ENCODE data around the gene TMEM14C. TPM values are rescaled to one million over a fixed set of nuclear protein-coding genes. Genes with fewer than 3 reads are reported as not detected.
A peak's percentile ranks its signal among the peaks of the same experiment; 100 is the strongest.
"Not testable (repeated sequence)": the region's sequence is repeated elsewhere in the genome, so short reads cannot be mapped to it uniquely, and the experiment has no call there.

TMEM14C gene
- total RNA-seq, 2 donors from 2014 or later, result 123 to 133 TPM

DNA sequence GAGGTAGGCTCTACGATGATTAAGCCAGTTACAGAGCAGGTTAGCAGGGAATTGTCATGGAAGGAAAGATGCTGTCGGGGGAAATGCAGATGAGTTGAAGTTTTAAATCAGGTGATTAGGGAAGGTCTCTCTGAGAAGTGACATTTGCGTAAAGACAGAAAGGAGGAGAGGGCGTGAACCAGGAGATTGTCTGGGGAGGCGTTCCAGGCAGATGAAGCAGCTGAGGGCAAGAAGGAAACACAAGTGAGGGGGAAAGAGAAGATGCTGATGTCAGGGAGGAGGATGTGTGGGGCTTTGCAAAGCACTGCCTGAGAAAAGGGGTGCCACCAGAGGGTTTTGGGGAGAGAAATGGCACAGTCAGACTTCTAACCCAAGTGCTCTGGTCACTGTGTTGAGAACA, 22.2 kb downstream of the TMEM14C start:
- Histone ChIP-seq H3K27ac (no peak overlapping the region), H3K27me3 (no peaks in the 10 kb centered on the region), H3K9me3 (no peaks in the 10 kb centered on the region), H3K4me1 (peaks cover 0 to 22% of the 10 kb centered on the region in 2 donors), H3K36me3 (no peaks in the 10 kb centered on the region), H3K4me3 (no peak overlapping the region)
- TF ChIP-seq, protein P1, sequence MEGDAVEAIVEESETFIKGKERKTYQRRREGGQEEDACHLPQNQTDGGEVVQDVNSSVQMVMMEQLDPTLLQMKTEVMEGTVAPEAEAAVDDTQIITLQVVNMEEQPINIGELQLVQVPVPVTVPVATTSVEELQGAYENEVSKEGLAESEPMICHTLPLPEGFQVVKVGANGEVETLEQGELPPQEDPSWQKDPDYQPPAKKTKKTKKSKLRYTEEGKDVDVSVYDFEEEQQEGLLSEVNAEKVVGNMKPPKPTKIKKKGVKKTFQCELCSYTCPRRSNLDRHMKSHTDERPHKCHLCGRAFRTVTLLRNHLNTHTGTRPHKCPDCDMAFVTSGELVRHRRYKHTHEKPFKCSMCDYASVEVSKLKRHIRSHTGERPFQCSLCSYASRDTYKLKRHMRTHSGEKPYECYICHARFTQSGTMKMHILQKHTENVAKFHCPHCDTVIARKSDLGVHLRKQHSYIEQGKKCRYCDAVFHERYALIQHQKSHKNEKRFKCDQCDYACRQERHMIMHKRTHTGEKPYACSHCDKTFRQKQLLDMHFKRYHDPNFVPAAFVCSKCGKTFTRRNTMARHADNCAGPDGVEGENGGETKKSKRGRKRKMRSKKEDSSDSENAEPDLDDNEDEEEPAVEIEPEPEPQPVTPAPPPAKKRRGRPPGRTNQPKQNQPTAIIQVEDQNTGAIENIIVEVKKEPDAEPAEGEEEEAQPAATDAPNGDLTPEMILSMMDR (IDR thresholded peaks at IDR 0.05), result no peak
- no peak for DNase-seq (ENCODE audit: low spot score)

DNA sequence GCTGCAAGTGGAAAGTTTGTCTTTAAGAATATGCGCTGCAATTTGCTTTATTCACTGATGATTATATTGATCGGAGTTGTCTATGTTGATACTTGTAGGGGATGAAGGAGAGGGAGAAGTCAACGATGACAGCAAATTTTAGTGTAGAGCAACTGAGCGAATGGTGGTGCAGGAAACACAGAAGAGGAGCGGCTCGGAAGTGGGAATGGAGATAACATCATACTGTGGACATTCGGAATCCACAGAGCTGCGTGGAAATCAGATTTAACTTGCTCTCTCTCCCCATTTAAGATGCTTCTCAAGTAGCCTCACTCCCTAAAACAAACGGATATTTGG, 24.0 kb downstream of the TMEM14C start:
- no peak for DNase-seq (ENCODE audit: low spot score)
- TF ChIP-seq, protein P1 (IDR thresholded peaks at IDR 0.05), result no peak
- peak overlapping the region; percentile 84 to 85 for H3K27ac ChIP-seq
- H3K4me3 ChIP-seq, result peak overlapping the region; percentile 81 to 86
- H3K9me3 ChIP-seq, result no peaks in the 10 kb centered on the region
- H3K27me3 ChIP-seq, result no peaks in the 10 kb centered on the region
- peaks cover 0 to 36% of the 10 kb centered on the region in 2 donors for H3K4me1 ChIP-seq
- H3K36me3 ChIP-seq, result peaks cover 8% of the 10 kb centered on the region

DNA sequence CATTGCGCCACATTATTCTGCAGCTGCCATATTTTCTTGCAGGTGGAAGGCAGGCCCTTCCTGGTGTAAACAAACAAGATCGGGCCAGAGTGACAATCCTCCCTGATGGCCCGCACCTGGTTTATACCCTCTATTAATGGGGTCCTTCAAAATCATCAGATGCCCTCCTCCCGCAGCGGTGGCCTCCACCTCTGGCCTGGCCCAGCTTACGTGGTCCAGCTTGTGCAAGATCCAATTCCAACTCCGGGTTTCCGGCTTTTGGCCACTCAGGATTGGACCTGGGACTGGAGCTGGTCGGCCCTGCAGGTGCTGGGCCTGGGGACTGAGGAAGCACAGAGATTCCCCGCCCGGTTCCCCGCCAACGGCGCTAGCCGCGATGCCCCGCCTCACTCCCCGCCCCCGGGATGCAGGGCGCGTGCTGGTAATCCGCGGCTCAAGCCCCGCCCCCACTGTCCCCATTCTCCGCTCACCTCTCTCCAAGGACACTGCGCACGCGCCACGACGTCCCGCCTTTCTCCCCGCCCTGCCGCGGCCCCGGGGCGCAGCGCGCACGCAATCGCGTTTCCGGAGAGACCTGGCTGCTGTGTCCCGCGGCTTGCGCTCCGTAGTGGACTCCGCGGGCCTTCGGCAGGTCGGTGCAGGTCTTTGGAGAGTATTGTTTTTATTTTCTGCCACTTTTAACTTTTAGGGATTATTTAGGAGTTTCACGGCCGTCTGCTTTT, 24.5 kb downstream of the TMEM14C start, which contains the start of gene TMEM14B:
TMEM14B (plus strand) TSS at position 555 of the 722 bp plus-strand sequence. CDS start 1,441 bp downstream, outside the sequence.
- Histone ChIP-seq H3K36me3 (peaks cover 8% of the 10 kb centered on the region), H3K4me1 (peaks cover 0 to 36% of the 10 kb centered on the region in 2 donors), H3K27ac (peak within 1 kb of the TSS; percentile 84 to 85), H3K9me3 (no peaks in the 10 kb centered on the region), H3K4me3 (peak within 1 kb of the TSS; percentile 81 to 86), H3K27me3 (no peaks in the 10 kb centered on the region)
- TF ChIP-seq, protein P1 (IDR thresholded peaks at IDR 0.05), result no peak
- peak; percentile 98 for DNase-seq (ENCODE audit: low spot score)

DNA sequence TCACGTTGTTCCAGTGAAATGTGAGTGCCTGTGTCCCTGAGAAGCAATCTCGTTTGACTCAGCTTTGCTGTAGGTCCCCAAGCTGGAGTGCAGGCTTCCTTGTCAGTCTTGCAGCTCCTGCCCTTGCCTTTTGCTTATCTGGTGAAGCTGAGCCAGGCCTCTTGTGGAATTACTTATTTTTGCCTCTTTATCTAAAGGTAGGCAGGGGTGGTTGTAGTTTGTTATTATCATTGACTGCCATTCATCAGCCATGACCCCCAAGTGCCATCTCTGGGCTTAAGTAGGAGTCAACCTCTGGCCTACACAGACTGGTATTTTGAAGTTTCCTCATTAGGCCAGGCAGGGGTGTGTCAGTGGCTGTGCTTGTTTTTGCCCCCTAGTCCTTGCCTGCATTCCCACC, 26.9 kb downstream of the TMEM14C start:
- Histone ChIP-seq H3K9me3 (no peaks in the 10 kb centered on the region), H3K27ac (peak overlapping the region in 1 of 2 donors; percentile 5), H3K27me3 (no peaks in the 10 kb centered on the region), H3K4me1 (peaks cover 0 to 36% of the 10 kb centered on the region in 2 donors), H3K4me3 (no peak overlapping the region), H3K36me3 (peaks cover 31% of the 10 kb centered on the region)
- no peak for DNase-seq (ENCODE audit: low spot score)
- TF ChIP-seq, protein P1 (IDR thresholded peaks at IDR 0.05), result no peak

DNA sequence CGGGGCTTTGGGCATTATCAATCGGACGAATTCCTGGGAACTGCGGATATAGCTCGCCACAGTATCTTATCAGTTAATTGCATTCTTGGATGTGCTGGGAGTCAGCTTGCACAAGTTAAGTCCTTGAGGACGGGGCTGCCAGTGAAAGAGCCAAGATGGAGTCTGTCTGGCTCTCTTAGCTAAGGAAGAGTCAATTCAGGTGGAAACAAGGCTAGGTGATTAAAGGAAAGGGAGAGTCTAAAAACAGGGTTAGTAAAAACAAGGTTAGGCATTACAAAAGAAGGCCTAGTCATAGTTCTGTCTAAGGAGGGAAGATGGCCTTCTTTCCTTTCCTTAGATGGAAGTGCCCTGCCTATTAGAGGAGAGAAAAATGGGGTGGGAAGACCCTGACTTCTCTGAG, 27.7 kb downstream of the TMEM14C start:
- Histone ChIP-seq H3K4me1 (peaks cover 0 to 36% of the 10 kb centered on the region in 2 donors), H3K36me3 (peaks cover 39% of the 10 kb centered on the region)
- not testable (repeated sequence) for DNase-seq (ENCODE audit: low spot score); H3K9me3 ChIP-seq; H3K27me3 ChIP-seq; H3K4me3 ChIP-seq; H3K27ac ChIP-seq

DNA sequence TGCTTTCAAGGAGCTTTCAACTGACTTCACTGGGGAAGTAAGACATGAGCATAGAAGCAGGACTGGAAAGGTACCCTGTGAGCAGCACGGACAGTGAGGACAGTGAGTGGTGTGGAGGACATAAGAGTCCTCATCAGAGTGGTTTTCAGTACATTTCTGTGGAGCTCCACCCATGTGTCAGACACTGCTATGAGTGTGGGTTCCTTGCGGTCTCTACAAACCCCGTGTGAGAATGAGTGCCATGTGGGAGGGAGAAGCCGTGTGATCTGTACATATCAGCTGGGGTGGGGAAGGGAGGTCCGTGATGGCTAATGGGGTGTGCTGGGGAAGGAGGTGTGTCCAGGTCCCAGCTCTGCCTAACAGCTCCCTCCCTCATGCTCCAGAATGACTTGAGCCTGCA, 28.9 kb downstream of the TMEM14C start:
- DNase-seq (ENCODE audit: low spot score); H3K9me3 ChIP-seq: not testable (repeated sequence)

DNA sequence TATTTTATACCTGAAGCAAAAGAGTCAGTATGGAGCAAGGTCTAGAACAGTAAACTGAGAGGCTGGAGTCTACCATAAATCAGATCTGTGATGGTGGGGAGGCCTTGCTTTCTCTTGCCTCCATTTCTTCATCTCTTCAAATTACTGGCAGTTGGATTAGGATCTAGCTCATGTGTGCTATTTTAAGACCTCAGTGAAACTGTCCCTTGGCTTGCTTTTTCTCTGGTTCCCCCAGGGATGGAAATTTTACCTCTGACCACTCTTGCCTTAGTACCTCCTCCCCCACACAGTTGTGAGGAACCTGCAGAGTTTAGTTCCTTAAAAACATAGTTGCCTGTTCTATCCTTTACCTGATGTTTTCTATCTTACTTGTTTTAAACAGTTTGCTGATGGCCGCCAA, 33.2 kb downstream of the TMEM14C start:
- Histone ChIP-seq H3K4me3 (no peak overlapping the region), H3K4me1 (peaks cover 0 to 14% of the 10 kb centered on the region in 2 donors)

More for the DNA sequence above, 28.9 kb downstream of the TMEM14C start:
- not testable (repeated sequence) for H3K27ac ChIP-seq, H3K27me3 ChIP-seq, H3K4me3 ChIP-seq
- Histone ChIP-seq H3K36me3 (peaks cover 51% of the 10 kb centered on the region), H3K4me1 (peaks cover 0 to 36% of the 10 kb centered on the region in 2 donors)

More for the DNA sequence above, 33.2 kb downstream of the TMEM14C start:
- no peaks in the 10 kb centered on the region for H3K9me3 ChIP-seq
- TF ChIP-seq, protein P1 (IDR thresholded peaks at IDR 0.05), result no peak
- no peak overlapping the region for H3K27ac ChIP-seq
- H3K36me3 ChIP-seq, result peaks cover 60% of the 10 kb centered on the region
- H3K27me3 ChIP-seq, result no peaks in the 10 kb centered on the region
- DNase-seq (ENCODE audit: low spot score), result no peak

Measured in right atrium auricular region (tissue), 2 donors.